GM13976 (cell line): ENCODE data around the gene SH3BGR.

ENCODE experiments used
- DNase-seq: peaks from one replicate; pipeline ENCODE4 v3.0.0; 2012; ENCODE audit warnings: low spot score
- in situ Hi-C: fragments of 300-500 bp; cut with MboI; formaldehyde crosslinking; loops from one replicate; pipeline ENCODE4 v1.12.0; 2022; ENCODE audit warnings: low sequenced_read_pairs, mixed read lengths, inconsistent platforms; ENCODE audit not compliant: unreplicated experiment
- TF ChIP-seq, protein P1 (sequence below): IDR thresholded peaks from 2 replicates; pipeline ENCODE4 v1.5.1; 2012; ENCODE audit warnings: borderline replicate concordance, mild to moderate bottlenecking; ENCODE audit not compliant: insufficient read depth; ENCODE audit errors: extremely low read depth, missing control alignments, control extremely low read depth

SH3BGR gene

DNA sequence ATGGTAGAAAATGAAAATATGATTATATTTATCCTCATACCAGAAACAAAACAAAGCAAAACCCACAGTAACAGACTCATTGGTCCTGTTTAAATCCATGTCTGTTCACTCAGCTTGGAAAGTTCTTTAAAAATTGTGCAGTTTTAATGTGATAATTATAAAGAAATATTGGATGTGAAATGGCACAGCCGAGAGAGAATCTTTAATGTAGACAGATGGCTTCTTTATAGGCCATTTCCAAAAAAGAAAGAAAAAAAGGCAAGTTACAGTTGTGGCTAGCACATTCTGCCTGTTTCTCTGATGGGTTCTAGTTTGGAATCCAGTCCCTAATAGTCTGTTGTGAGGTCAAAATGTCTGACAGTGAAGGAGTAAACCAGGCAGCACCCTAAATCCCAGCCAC lies 62.0 kb downstream of the SH3BGR start:
- DNase-seq: no peak
- TF ChIP-seq, protein P1, sequence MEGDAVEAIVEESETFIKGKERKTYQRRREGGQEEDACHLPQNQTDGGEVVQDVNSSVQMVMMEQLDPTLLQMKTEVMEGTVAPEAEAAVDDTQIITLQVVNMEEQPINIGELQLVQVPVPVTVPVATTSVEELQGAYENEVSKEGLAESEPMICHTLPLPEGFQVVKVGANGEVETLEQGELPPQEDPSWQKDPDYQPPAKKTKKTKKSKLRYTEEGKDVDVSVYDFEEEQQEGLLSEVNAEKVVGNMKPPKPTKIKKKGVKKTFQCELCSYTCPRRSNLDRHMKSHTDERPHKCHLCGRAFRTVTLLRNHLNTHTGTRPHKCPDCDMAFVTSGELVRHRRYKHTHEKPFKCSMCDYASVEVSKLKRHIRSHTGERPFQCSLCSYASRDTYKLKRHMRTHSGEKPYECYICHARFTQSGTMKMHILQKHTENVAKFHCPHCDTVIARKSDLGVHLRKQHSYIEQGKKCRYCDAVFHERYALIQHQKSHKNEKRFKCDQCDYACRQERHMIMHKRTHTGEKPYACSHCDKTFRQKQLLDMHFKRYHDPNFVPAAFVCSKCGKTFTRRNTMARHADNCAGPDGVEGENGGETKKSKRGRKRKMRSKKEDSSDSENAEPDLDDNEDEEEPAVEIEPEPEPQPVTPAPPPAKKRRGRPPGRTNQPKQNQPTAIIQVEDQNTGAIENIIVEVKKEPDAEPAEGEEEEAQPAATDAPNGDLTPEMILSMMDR: no peak
- in situ Hi-C loops: no loop called here

DNA sequence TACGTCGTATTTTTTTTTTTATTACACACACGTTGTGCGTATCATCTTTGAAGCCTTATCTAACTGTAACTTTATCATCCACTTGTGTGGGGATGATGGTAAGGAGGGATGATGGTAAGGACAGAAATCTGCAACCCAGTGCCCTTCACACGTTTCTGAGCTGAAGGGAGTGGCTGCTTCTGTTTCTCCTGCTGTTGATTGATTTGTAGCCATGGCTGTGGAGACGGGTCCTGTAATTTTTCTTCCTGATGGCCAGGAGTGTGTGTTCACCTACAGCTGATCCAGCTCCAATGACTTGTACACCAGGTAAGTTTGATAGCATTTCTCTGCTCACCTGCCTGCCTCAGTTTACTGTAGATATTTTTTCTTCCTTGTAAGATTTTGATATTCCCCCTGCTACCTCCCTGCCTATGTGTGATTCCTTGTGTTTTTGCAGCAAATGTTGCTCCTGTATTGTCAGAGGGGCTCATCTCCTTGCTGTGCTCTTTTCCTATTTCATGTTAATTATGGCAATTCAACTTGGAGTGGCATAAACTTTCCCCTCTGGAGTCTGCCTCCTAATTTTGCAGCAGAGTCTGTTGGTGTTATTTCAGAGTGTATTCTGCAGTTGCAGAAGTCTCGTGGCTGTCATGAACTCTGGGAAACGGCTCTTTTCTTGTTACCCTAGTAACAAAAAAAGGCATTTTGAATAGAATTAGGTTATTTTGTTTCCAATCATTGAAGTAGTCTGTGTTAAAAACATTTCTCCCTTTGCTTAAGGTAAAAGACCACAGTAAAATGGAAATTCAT lies 64.1 kb downstream of the SH3BGR start:
- TF ChIP-seq, protein P1: no peak
- in situ Hi-C loops: no loop called here
- DNase-seq: no peak

DNA sequence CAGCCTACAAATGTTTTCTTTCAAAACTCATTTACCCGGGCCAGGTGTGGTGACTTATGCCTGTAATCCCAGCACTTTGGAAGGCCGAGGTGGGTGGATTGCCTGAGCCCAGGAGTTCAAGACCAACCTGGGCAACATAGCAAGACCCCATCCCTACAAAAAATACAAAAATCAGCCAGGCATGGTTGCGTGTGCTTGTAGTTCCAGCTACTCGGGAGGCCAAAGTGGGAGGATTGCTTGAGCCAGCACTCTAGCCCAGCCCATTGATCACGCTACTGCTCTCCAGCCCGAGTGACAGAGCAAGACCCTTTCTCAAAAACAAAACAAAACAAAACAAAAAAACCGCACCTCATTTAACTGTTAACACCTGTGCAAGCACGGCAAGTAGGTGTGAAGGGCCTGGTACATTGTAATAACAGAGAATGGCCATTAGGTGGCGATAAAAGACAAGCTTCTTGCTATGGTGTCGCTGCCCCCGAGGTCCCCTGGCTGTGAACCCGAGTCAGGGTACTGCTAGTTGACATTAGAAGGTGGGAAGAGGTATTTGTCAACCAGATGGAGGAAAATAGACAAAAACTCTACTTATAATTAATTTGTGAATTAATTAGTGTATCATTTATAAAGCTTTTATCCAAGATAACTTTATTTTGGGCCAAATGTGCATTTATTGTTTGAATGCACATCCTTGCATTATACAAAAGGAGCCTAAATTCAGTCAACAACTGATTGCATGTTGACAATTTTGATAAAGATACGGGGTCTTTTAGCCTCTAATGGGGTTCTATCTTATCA lies 66.5 kb downstream of the SH3BGR start:
- peak; percentile 78 for DNase-seq
- in situ Hi-C loops: no loop called here
- TF ChIP-seq, protein P1: peak; percentile 71

DNA sequence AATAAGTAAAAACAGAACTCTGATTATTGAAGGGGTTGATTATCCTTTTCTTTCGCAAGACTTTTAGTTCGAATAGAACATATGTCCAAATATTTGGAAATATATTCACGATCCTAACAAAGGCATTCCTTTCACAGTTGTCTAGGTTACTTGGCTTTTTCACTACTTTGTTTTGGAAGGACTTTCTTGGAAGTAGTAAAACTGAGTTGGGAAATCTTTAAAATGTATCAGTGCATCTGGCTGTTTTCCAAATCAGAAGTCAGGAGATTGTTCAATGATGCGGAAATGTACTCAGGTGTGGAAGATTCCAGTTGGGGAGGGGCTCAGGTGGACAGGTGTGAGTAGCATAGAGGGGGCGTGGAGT lies 67.1 kb downstream of the SH3BGR start:
- TF ChIP-seq, protein P1: no peak
- no peak for DNase-seq
- in situ Hi-C loops: no loop called here

DNA sequence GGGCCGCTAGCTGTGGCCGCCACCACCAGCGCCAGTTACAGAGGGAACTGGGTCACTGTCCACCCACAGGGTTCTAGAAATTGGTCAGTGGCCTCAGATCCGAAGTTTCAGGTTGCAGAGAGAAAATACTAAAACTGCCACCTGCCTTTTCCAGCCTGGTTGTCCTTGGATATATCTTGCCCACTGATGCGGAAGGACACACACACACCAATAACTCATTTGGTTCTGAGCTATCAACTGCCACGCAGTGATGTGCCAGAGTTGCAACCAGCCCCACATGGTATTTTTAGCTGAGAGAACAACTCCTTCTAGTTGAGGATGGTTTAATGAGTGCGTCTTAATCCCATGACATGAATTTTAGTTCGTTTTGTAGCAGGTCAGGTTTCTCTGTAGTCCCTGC lies 68.1 kb downstream of the SH3BGR start:
- in situ Hi-C loops: loop anchor here (10.0 kb wide), 1 partner anchor 205 kb away; no protein-coding TSS in a partner anchor
- no peak for DNase-seq
- TF ChIP-seq, protein P1: no peak

DNA sequence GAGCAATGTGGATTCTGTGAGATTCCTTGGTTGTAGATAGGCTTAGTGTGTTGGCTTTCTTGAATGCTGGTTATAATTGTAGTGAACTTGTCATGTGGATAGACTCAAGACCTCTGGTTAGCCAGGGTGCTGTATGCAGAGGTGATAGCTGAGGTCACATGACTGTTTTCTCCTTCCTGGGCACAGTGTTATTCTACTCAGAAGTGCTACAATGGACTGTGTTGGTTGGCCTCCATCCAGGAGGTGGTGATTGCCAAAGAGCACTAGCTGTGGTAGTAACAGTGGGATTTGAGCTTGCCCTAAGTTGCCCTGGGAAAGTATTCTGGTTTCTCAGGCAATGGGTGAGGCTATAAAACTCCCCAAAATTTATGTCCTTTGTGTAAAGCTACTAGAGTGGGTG lies 71.6 kb downstream of the SH3BGR start:
- TF ChIP-seq, protein P1: no peak

More for the DNA sequence above, 71.6 kb downstream of the SH3BGR start:
- in situ Hi-C loops: loop anchor here (10.0 kb wide), 1 partner anchor 201 kb away; no protein-coding TSS in a partner anchor
- no peak for DNase-seq
